Neural cell (in vitro differentiated cells): ENCODE results near the gene PLEKHF1. TPM values are rescaled to one million over a fixed set of nuclear protein-coding genes. Genes with fewer than 3 reads are reported as not detected.

ENCODE experiments used
- H2AFZ ChIP-seq: fragments of 200-600, 300-800 bp; sonication (generic), shearing (Covaris generic); 2 replicates; pipeline ENCODE4 v1.6.0; 2014; ENCODE audit warnings: low read depth, mild to moderate bottlenecking, antibody characterized with exemption, low read length, moderate library complexity
- H3F3A ChIP-seq: fragments of 200-600 bp; shearing (Covaris generic); 2 replicates; pipeline ENCODE4 v1.6.1; 2016; ENCODE audit warnings: mild to moderate bottlenecking, moderate library complexity, mixed read lengths, antibody characterized with exemption, low read length; ENCODE audit not compliant: insufficient read depth, poor library complexity, severe bottlenecking
- H3K27ac ChIP-seq: fragments of 200-600, 300-800 bp; sonication (generic), shearing (Covaris generic); 2 replicates; pipeline ENCODE4 v1.5.1; 2014; ENCODE audit warnings: mild to moderate bottlenecking, low read length, moderate library complexity
- H3K27me3 ChIP-seq: fragments of 300-800, 200-600 bp; sonication (generic), shearing (Covaris generic); 2 replicates; pipeline ENCODE4 v1.6.0; 2014; ENCODE audit warnings: mild to moderate bottlenecking, low read depth, low read length, moderate library complexity; ENCODE audit not compliant: insufficient read depth
- H3K36me3 ChIP-seq: fragments of 300-800, 200-600 bp; sonication (generic), shearing (Covaris generic); 2 replicates; pipeline ENCODE4 v1.5.1; 2014; ENCODE audit warnings: mild to moderate bottlenecking, antibody characterized with exemption, low read length, moderate library complexity; ENCODE audit not compliant: insufficient read depth
- H3K4me2 ChIP-seq: fragments of 300-800, 200-600 bp; sonication (generic), shearing (Covaris generic); 2 replicates; pipeline ENCODE4 v1.6.0; 2014; ENCODE audit warnings: mild to moderate bottlenecking, low read length
- H3K4me3 ChIP-seq: fragments of 300-800, 200-600 bp; sonication (generic), shearing (Covaris generic); 2 replicates; pipeline ENCODE4 v1.5.1; 2014; ENCODE audit warnings: mild to moderate bottlenecking, low read length, moderate library complexity
- H3K79me2 ChIP-seq: fragments of 200-600 bp; shearing (Covaris generic); replicated peaks from 2 replicates; pipeline ENCODE4 v1.6.0; 2014; ENCODE audit warnings: mild to moderate bottlenecking, low read length, moderate library complexity; ENCODE audit not compliant: insufficient read depth
- H3K9ac ChIP-seq: fragments of 300-800, 200-600 bp; sonication (generic), shearing (Covaris generic); 2 replicates; pipeline ENCODE4 v1.6.1; 2016; ENCODE audit warnings: mild to moderate bottlenecking, low read length, mixed read lengths
- H3K9me2 ChIP-seq: fragments of 200-600 bp; shearing (Covaris generic); 2 replicates; pipeline ENCODE4 v1.6.1; 2016; ENCODE audit warnings: mild to moderate bottlenecking, low read length, mixed read lengths; ENCODE audit not compliant: insufficient read depth
- H3K9me3 ChIP-seq: fragments of 200-600, 300-800 bp; sonication (generic), shearing (Covaris generic); 2 replicates; pipeline ENCODE4 v1.6.1; 2016; ENCODE audit warnings: mild to moderate bottlenecking, mixed run types, low read length, moderate library complexity, mixed read lengths
- H4K20me1 ChIP-seq: fragments of 200-600 bp; shearing (Covaris generic); 2 replicates; pipeline ENCODE4 v1.6.1; 2016; ENCODE audit warnings: mild to moderate bottlenecking, mixed run types; ENCODE audit not compliant: insufficient read depth
- EP300 ChIP-seq: fragments of 450-650 bp; conservative IDR thresholded peaks from 2 replicates; pipeline ENCODE4 v1.6.1; 2014; ENCODE audit warnings: antibody characterized with exemption, mild to moderate bottlenecking, moderate library complexity; ENCODE audit not compliant: poor library complexity, severe bottlenecking
- EZH2 ChIP-seq: fragments of 200-600, 300-800 bp; shearing (Covaris generic), sonication (generic); IDR thresholded peaks from 2 replicates; pipeline ENCODE4 v1.6.1; 2014; ENCODE audit warnings: antibody characterized with exemption, low read length, borderline replicate concordance, mild to moderate bottlenecking; ENCODE audit not compliant: insufficient read depth, poor library complexity, severe bottlenecking
- MXI1 ChIP-seq: fragments of 450-650 bp; conservative IDR thresholded peaks from 2 replicates; pipeline ENCODE4 v1.6.1; 2014; ENCODE audit warnings: antibody characterized with exemption, mild to moderate bottlenecking; ENCODE audit not compliant: poor library complexity, severe bottlenecking
- POLR2AphosphoS5 ChIP-seq: IDR thresholded peaks from 2 replicates; pipeline ENCODE4 v1.6.1; 2012
- RAD21 ChIP-seq: fragments of 450-650 bp; conservative IDR thresholded peaks from 2 replicates; pipeline ENCODE4 v1.6.1; 2014; ENCODE audit warnings: antibody characterized with exemption, mild to moderate bottlenecking, moderate library complexity
- SMC3 ChIP-seq: fragments of 450-650 bp; conservative IDR thresholded peaks from 2 replicates; pipeline ENCODE4 v1.6.1; 2014; ENCODE audit warnings: antibody characterized with exemption, mild to moderate bottlenecking, moderate library complexity; ENCODE audit not compliant: poor library complexity
- TAF1 ChIP-seq: IDR thresholded peaks from 2 replicates; pipeline ENCODE4 v1.6.1; 2012; ENCODE audit warnings: low read depth
- polyA plus RNA-seq: library from polyadenylated mRNA; depleted of rRNA; stranded (reverse); fragments of >200 nt; gene quantifications from 2 replicates; pipeline ENCODE4 v1.2.3, GENCODE V29; 2014
- TF ChIP-seq, protein P1 (sequence below): IDR thresholded peaks from 2 replicates; pipeline ENCODE4 v1.6.1; 2012; ENCODE audit warnings: borderline replicate concordance
- TF ChIP-seq, protein P2 (sequence below): fragments of 450-650 bp; IDR thresholded peaks from 2 replicates; pipeline ENCODE4 v1.5.1; 2014; ENCODE audit warnings: antibody characterized with exemption, mild to moderate bottlenecking, moderate library complexity; ENCODE audit not compliant: poor library complexity, severe bottlenecking

PLEKHF1 gene
- polyA plus RNA-seq, 1 donor from 2014 or later: not detected

DNA sequence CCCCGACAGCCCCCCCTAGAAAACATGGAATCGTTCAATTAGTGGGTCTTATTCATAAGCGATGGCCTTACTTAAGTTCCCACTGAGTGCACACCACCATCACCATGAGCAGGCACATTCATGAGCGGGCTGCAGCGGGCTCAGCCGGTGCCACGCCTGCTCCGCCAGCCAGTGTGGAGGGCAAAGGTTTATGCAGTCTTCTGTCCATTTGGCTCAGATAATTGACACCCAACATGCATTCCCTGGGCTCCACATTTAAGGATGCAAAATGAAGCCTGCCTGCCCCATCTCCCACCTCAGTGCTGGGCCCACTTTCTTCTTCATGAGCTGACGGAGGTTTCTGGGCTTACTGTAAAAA, 37.7 kb downstream of the PLEKHF1 start:
- no peak overlapping the region for H3K4me2 ChIP-seq
- no peak overlapping the region for H2AFZ ChIP-seq
- H3K9me3 ChIP-seq: no peaks in the 10 kb centered on the region
- H3K27me3 ChIP-seq: no peaks in the 10 kb centered on the region
- no peaks in the 10 kb centered on the region for H3K36me3 ChIP-seq
- no peak overlapping the region for H3K27ac ChIP-seq
- H3K9me2 ChIP-seq: no peaks in the 10 kb centered on the region
- TF ChIP-seq MXI1 (no peak), SMC3 (no peak), EZH2 (no peak), POLR2AphosphoS5 (no peak), EP300 (no peak), TAF1 (no peak), RAD21 (no peak)
- TF ChIP-seq, protein P1, sequence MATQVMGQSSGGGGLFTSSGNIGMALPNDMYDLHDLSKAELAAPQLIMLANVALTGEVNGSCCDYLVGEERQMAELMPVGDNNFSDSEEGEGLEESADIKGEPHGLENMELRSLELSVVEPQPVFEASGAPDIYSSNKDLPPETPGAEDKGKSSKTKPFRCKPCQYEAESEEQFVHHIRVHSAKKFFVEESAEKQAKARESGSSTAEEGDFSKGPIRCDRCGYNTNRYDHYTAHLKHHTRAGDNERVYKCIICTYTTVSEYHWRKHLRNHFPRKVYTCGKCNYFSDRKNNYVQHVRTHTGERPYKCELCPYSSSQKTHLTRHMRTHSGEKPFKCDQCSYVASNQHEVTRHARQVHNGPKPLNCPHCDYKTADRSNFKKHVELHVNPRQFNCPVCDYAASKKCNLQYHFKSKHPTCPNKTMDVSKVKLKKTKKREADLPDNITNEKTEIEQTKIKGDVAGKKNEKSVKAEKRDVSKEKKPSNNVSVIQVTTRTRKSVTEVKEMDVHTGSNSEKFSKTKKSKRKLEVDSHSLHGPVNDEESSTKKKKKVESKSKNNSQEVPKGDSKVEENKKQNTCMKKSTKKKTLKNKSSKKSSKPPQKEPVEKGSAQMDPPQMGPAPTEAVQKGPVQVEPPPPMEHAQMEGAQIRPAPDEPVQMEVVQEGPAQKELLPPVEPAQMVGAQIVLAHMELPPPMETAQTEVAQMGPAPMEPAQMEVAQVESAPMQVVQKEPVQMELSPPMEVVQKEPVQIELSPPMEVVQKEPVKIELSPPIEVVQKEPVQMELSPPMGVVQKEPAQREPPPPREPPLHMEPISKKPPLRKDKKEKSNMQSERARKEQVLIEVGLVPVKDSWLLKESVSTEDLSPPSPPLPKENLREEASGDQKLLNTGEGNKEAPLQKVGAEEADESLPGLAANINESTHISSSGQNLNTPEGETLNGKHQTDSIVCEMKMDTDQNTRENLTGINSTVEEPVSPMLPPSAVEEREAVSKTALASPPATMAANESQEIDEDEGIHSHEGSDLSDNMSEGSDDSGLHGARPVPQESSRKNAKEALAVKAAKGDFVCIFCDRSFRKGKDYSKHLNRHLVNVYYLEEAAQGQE: no peak
- TF ChIP-seq, protein P2, sequence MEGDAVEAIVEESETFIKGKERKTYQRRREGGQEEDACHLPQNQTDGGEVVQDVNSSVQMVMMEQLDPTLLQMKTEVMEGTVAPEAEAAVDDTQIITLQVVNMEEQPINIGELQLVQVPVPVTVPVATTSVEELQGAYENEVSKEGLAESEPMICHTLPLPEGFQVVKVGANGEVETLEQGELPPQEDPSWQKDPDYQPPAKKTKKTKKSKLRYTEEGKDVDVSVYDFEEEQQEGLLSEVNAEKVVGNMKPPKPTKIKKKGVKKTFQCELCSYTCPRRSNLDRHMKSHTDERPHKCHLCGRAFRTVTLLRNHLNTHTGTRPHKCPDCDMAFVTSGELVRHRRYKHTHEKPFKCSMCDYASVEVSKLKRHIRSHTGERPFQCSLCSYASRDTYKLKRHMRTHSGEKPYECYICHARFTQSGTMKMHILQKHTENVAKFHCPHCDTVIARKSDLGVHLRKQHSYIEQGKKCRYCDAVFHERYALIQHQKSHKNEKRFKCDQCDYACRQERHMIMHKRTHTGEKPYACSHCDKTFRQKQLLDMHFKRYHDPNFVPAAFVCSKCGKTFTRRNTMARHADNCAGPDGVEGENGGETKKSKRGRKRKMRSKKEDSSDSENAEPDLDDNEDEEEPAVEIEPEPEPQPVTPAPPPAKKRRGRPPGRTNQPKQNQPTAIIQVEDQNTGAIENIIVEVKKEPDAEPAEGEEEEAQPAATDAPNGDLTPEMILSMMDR: no peak
- no peaks in the 10 kb centered on the region for H3K79me2 ChIP-seq
- no peaks in the 10 kb centered on the region for H4K20me1 ChIP-seq
- H3F3A ChIP-seq: no peaks in the 10 kb centered on the region
- no peak overlapping the region for H3K4me3 ChIP-seq
- H3K9ac ChIP-seq: no peak overlapping the region

DNA sequence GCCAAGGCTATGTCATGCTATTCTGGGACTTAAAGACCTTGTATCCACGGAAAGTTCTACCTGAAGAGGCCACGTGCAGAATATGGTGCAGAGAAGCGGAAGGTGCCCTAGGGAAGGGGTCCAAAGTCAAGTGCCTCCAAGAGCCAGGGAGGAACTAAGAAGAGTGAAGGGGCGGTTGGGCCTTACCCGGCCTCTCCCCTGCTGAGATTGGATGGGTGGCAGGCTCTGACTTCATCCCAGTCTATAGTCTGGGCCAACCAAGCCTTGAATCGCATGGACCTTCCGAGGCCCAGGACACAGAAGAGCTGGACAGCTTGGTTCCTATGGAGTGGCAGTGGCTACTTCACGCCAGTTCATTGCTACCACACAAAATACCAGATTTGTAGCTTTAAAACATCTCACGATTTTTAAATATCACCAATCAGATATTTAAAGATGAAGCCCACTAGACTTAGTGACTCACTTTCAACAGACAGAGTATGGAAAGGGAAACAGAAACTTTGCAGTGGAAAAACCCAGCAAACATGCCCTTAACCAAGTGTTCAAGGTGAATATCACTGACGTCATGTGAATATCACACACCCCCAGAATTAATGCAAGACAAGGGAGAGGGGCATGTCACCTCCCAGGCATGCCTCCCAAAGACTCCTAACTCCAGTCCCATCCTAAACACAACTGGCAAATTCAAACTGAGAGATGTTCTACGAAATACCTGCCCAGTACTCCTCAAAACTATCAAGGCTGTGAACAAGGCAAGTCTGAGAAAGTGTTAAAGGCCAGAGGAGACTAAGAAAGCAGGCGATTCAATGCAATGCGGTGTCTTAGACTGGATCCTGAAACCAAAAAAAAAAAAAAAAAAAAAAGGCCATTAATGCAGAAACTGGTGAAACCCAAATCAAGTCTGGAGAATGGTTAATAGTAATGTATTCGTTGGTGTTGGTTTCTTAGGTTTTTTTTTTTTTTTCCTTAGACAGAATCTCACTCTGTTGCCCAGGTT, 39.6 kb downstream of the PLEKHF1 start:
- no peaks in the 10 kb centered on the region for H3K9me2 ChIP-seq
- H3K4me3 ChIP-seq: no peak overlapping the region
- no peak overlapping the region for H2AFZ ChIP-seq
- H3K79me2 ChIP-seq: peaks cover 5% of the 10 kb centered on the region
- H3K9ac ChIP-seq: no peak overlapping the region
- no peaks in the 10 kb centered on the region for H4K20me1 ChIP-seq
- no peaks in the 10 kb centered on the region for H3K27me3 ChIP-seq
- H3K36me3 ChIP-seq: no peaks in the 10 kb centered on the region
- no peaks in the 10 kb centered on the region for H3F3A ChIP-seq
- no peak overlapping the region for H3K4me2 ChIP-seq
- H3K27ac ChIP-seq: no peak overlapping the region
- no peaks in the 10 kb centered on the region for H3K9me3 ChIP-seq
- TF ChIP-seq POLR2AphosphoS5: no peak
- no peak for TF ChIP-seq TAF1
- TF ChIP-seq, protein P2: no peak
- TF ChIP-seq, protein P1: no peak
- TF ChIP-seq EZH2: no peak
